Immature natural killer cell (primary cell): ENCODE data around the gene MGRN1. TPM values are rescaled to one million over a fixed set of nuclear protein-coding genes. Genes with fewer than 3 reads are reported as not detected.
A peak's percentile ranks its signal among the peaks of the same experiment; 100 is the strongest.

ENCODE experiments used
- DNase-seq, 3 donors: peaks; one replicate each; pipeline ENCODE4 v3.0.0; 2022; ENCODE audit warnings: mixed read lengths in 1 of 3
- H3K27ac Mint-ChIP-seq, 6 donors: one replicate each; pipeline ENCODE4 v1.8.0; 2020; ENCODE audit warnings: mixed read lengths in 6 of 6, mild to moderate bottlenecking in 5 of 6, inconsistent platforms in 4 of 6, moderate library complexity in 3 of 6
- H3K27me3 Mint-ChIP-seq, 3 donors: one replicate each; pipeline ENCODE4 v1.8.0; 2020 to 2021; ENCODE audit warnings: low read depth in 3 of 3, mild to moderate bottlenecking in 3 of 3, mixed read lengths in 3 of 3, moderate library complexity in 3 of 3, inconsistent platforms in 1 of 3
- H3K36me3 Mint-ChIP-seq, 3 donors: one replicate each; pipeline ENCODE4 v1.8.0; 2020; ENCODE audit warnings: mixed read lengths in 3 of 3, inconsistent platforms in 2 of 3, mild to moderate bottlenecking in 2 of 3
- H3K4me1 Mint-ChIP-seq, 2 donors: one replicate each; pipeline ENCODE4 v1.8.0; 2020; ENCODE audit warnings: inconsistent platforms in 2 of 2, mild to moderate bottlenecking in 2 of 2, mixed read lengths in 2 of 2, moderate library complexity in 1 of 2
- H3K4me3 Mint-ChIP-seq, 5 donors: one replicate each; pipeline ENCODE4 v1.8.0; 2020; ENCODE audit warnings: mild to moderate bottlenecking in 5 of 5, mixed read lengths in 5 of 5, inconsistent platforms in 3 of 5, moderate library complexity in 3 of 5
- H3K9me3 Mint-ChIP-seq, 6 donors: one replicate each; pipeline ENCODE4 v1.8.0; 2020; ENCODE audit warnings: mild to moderate bottlenecking in 6 of 6, mixed read lengths in 6 of 6, inconsistent platforms in 4 of 6, moderate library complexity in 3 of 6
- polyA plus RNA-seq, 3 donors: library from polyadenylated mRNA; unstranded; fragments of 300-500 nt; fragmentation: Illumina TruSeq; gene quantifications; one replicate each; pipeline ENCODE4 v1.2.3, GENCODE V29; 2021

Gene MGRN1
- polyA plus RNA-seq, 3 donors from 2014 or later, result 2.3 to 13.2 (median 3.5) TPM

DNA sequence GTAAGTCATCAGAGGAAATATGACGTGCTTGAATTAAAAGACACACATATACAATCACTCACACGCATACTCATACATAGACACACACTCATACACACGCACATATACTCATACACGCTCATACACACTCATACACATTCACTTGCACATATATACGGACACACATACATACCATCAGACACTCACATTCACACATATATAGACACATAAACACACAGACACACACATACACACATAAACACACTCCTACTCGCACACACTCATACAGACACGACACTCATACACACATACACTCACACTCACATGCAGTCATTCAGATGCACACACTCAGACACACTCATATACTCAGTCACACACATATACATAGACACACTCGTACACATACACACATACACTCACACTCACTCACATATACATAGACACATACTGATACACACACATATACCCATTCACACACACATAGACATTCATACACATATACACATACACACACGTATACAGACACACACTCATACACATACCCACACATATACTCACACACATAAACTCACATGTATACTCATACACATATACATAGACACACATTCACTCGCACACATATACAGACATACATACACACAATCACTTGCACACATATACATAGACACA is 43.8 kb downstream of the MGRN1 start:
- no peaks in the 10 kb centered on the region for H3K9me3 Mint-ChIP-seq
- peaks cover 0 to 11% (median 4%) of the 10 kb centered on the region in 3 donors for H3K36me3 Mint-ChIP-seq
- DNase-seq, result no peak
- no peak overlapping the region for H3K4me3 Mint-ChIP-seq
- no peak overlapping the region for H3K27ac Mint-ChIP-seq
- peaks cover 0 to 6% (median 6%) of the 10 kb centered on the region in 3 donors for H3K27me3 Mint-ChIP-seq
- H3K4me1 Mint-ChIP-seq, result peaks cover 21% of the 10 kb centered on the region in 2 donors

- Mint-ChIP-seq H3K9me3 (no peaks in the 10 kb centered on the region), H3K36me3 (peaks cover 0 to 12% (median 8%) of the 10 kb centered on the region in 3 donors), H3K4me3 (no peak overlapping the region), H3K27me3 (peaks cover 3 to 8% (median 7%) of the 10 kb centered on the region in 3 donors), H3K27ac (peak overlapping the region in 1 of 6 donors; percentile 35), H3K4me1 (peaks cover 20 to 21% of the 10 kb centered on the region in 2 donors)
- no peak for DNase-seq
Observed at GRCh38 chr16:4673387-4674046, 48.9 kb downstream of the MGRN1 start.

DNA sequence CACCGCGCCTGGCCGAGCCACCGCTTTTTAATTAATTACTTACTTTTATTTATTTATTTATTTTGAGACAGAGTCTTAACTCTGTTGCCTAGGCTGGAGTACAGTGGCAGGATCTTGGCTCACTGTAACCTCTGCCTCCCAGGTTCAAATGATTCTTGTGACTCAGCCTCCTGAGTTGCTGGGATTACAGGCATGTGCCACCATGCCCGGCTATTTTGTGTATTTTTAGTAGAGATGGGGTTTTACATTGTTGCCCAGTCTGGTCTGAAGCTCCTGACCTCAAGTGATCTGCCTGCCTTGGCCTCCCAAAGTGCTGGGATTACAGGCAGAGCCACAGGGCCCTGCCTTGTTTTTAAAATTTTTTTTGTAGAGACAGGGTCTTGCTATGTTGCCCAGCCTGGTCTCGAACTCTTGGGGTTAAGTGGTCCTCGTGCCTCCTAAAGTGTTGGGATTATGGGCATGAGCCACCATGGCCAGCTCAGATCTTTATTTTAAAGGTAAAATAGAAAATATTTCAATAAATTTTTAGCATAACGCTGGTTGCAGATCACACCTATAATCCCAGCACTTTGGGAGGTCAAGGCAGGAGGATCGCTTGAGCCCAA is 50.4 kb downstream of the MGRN1 start:
- no peak for DNase-seq
- Mint-ChIP-seq H3K4me1 (peaks cover 20 to 21% of the 10 kb centered on the region in 2 donors), H3K27me3 (peaks cover 3 to 8% (median 7%) of the 10 kb centered on the region in 3 donors), H3K36me3 (peaks cover 0 to 7% (median 4%) of the 10 kb centered on the region in 3 donors), H3K27ac (peak overlapping the region in 5 of 6 donors; percentile 91 to 98 (median 96)), H3K9me3 (no peaks in the 10 kb centered on the region), H3K4me3 (peak overlapping the region in 2 of 5 donors; percentile 24 to 50)

DNA sequence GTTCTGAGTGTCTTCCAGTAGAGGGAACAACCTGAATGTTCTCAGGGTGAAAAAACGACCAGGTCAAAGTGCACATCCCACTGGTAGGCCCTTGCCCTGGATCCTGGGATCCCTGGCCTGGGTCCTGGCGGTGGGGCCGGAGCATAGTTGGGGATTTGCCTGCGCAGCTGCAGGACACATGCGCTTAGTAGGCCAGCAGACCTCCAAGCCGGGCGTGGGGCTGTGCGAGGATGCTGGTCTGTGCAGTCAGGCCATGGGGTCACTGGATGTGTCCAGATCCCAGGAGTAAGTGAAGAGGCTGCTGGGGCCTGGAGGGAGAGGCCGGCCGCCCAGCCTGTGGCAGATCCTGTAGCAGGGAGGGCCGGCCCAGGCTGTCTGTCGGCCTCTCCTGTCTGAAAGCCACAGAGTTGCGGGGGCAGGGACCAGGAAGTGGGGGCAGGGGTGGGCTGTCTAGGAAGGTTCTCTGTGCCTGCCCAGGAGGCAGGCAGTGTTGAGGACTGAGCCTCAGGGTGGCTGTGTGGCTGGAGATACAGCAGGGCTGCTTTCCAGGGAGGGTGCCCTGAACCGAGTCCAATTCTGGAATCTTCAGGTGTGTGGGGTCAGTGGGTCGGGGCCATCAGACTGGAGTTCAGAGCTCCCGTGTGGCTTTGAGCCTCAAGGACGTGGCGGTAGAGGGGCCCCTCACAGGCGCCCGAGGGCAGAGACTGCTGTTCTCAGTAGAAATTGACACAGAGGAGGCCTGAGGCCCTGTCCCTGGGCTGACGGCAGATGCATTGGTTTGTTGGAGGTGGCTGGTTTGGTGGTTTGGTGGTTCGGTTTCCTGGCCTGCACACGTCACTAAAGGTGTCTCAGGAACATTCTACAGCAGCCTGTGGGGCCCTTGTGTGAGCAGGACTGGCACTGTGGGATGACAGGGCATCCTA is 51.5 kb downstream of the MGRN1 start:
- peak overlapping the region; percentile 91 to 98 (median 96) for H3K27ac Mint-ChIP-seq
- peaks cover 20 to 21% of the 10 kb centered on the region in 2 donors for H3K4me1 Mint-ChIP-seq
- H3K27me3 Mint-ChIP-seq, result peaks cover 3 to 9% (median 7%) of the 10 kb centered on the region in 3 donors
- no peaks in the 10 kb centered on the region for H3K9me3 Mint-ChIP-seq
- peak overlapping the region; percentile 62 to 80 (median 75) for H3K4me3 Mint-ChIP-seq
- DNase-seq, result peak; percentile 72 to 74 (median 73)
- H3K36me3 Mint-ChIP-seq, result peaks cover 0 to 7% (median 4%) of the 10 kb centered on the region in 3 donors

DNA sequence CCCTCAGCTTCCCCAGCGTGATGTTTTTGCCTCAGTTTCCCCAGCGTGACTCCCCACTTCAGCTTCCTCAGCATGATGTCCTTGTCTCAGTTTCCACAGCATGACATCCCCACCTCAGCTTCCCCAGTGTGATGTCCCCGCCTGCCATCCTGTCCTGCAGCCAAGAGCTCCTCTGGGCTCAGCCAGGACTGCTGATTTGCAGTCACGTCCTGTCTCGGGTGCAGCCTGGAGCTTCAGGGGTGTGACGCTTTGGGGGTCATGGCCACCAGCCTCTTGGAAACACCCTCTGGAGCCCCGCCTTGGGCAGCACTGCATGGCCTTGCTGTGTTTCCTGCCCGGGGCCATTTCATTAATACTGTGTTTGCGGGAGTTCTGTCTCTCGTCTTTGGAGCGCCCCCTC is 52.2 kb downstream of the MGRN1 start:
- H3K9me3 Mint-ChIP-seq, result no peaks in the 10 kb centered on the region
- H3K27ac Mint-ChIP-seq, result peak overlapping the region; percentile 91 to 98 (median 96)
- peaks cover 3 to 14% (median 7%) of the 10 kb centered on the region in 3 donors for H3K27me3 Mint-ChIP-seq
- H3K4me3 Mint-ChIP-seq, result peak overlapping the region; percentile 62 to 80 (median 75)
- no peak for DNase-seq
- peaks cover 20 to 21% of the 10 kb centered on the region in 2 donors for H3K4me1 Mint-ChIP-seq
- peaks cover 0 to 7% (median 4%) of the 10 kb centered on the region in 3 donors for H3K36me3 Mint-ChIP-seq

- no peak overlapping the region for H3K4me3 Mint-ChIP-seq
- peaks cover 3 to 14% (median 7%) of the 10 kb centered on the region in 3 donors for H3K27me3 Mint-ChIP-seq
- peaks cover 20 to 21% of the 10 kb centered on the region in 2 donors for H3K4me1 Mint-ChIP-seq
Observed at GRCh38 chr16:4677390-4677789, 52.8 kb downstream of the MGRN1 start.

GRCh38 chr16:4677994-4678393 is 53.4 kb downstream of the MGRN1 start:
- no peak overlapping the region for H3K4me3 Mint-ChIP-seq
- H3K4me1 Mint-ChIP-seq, result peaks cover 20 to 21% of the 10 kb centered on the region in 2 donors
- H3K27me3 Mint-ChIP-seq, result peaks cover 3 to 14% (median 7%) of the 10 kb centered on the region in 3 donors
- no peaks in the 10 kb centered on the region for H3K9me3 Mint-ChIP-seq
- H3K36me3 Mint-ChIP-seq, result peaks cover 0 to 7% (median 4%) of the 10 kb centered on the region in 3 donors
- peak overlapping the region; percentile 63 to 94 (median 78) for H3K27ac Mint-ChIP-seq
- DNase-seq, result no peak

More at GRCh38 chr16:4677390-4677789, 52.8 kb downstream of the MGRN1 start:
- no peaks in the 10 kb centered on the region for H3K9me3 Mint-ChIP-seq
- peaks cover 0 to 7% (median 4%) of the 10 kb centered on the region in 3 donors for H3K36me3 Mint-ChIP-seq
- peak overlapping the region in 5 of 6 donors; percentile 64 to 96 (median 91) for H3K27ac Mint-ChIP-seq
- DNase-seq, result no peak

DNA sequence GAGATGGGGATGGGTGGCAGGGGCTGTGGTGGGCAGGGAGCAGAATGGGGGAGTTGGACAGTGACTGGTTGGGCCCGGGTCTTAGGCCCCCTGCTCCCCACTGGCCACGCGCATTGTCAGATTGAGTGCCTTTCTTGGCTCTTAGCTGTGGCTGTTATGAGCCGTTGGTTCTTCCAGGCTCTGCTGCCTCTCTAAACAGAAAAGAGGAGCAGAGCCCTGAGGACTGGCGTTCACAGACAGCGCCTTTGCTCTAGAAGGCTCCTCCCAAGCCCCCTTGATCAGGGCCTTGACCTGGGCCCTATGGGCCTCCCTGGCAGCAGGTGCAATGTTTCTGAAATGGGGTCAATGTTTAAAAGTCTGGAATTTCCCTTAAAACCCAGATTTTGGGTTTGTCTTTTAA is 54.0 kb downstream of the MGRN1 start:
- peaks cover 0 to 5% (median 4%) of the 10 kb centered on the region in 3 donors for H3K36me3 Mint-ChIP-seq
- H3K4me3 Mint-ChIP-seq, result no peak overlapping the region
- H3K27me3 Mint-ChIP-seq, result peaks cover 3 to 14% (median 7%) of the 10 kb centered on the region in 3 donors
- H3K9me3 Mint-ChIP-seq, result no peaks in the 10 kb centered on the region
- H3K27ac Mint-ChIP-seq, result peak overlapping the region; percentile 63 to 94 (median 78)
- no peak for DNase-seq
- H3K4me1 Mint-ChIP-seq, result peaks cover 20 to 21% of the 10 kb centered on the region in 2 donors

- H3K4me1 Mint-ChIP-seq, result peaks cover 20 to 21% of the 10 kb centered on the region in 2 donors
- peaks cover 3 to 14% (median 7%) of the 10 kb centered on the region in 3 donors for H3K27me3 Mint-ChIP-seq
- peaks cover 0 to 4% (median 3%) of the 10 kb centered on the region in 3 donors for H3K36me3 Mint-ChIP-seq
- no peak overlapping the region for H3K4me3 Mint-ChIP-seq
- DNase-seq, result no peak
- H3K9me3 Mint-ChIP-seq, result no peaks in the 10 kb centered on the region
- H3K27ac Mint-ChIP-seq, result peak overlapping the region in 5 of 6 donors; percentile 22 to 94 (median 63)
Observed at GRCh38 chr16:4679156-4679849, 54.7 kb downstream of the MGRN1 start.

DNA sequence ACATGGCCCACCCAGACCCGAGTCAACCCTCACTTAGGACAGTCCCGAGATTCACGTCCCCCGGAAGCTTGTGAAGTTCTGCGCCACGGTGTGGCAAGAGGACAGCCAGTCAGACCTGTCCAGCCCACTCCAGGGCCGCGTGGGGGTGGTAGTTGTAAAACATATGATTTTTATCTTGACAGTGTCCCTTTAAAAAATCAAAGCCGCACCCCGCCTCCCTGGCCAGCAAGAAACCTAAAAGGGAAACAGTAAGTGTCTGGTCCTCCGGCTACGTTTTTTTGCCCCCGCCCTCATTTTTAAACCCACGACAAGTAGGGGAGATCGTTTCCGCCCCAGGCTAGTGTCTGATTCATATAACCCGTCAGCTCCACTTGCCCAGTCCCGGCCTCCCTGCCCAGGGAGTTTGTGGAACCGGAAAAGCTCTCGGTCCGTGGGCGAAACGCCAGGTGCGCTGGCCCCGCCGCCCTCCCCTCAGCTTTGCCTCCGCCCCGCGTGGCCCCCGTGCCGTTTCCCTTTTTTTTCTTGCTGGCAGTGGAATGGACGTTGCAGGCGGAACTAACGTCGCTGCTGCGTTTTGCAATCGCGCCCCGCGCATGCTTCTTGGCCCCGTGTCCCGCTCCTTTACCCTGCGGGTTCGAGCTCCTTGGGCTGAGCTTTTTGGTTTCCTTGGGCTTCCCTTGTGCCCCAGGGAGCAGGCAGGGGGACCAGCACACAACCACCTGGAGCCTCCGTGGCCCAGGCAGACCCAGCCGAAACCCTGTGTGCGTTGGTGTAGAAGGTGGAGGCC is 55.4 kb downstream of the MGRN1 start:
- Mint-ChIP-seq H3K36me3 (peaks cover 0 to 6% (median 6%) of the 10 kb centered on the region in 3 donors), H3K4me1 (peaks cover 20 to 21% of the 10 kb centered on the region in 2 donors), H3K4me3 (peak overlapping the region in 3 of 5 donors; percentile 18 to 46 (median 35)), H3K27me3 (peaks cover 3 to 14% (median 7%) of the 10 kb centered on the region in 3 donors), H3K9me3 (no peaks in the 10 kb centered on the region), H3K27ac (peak overlapping the region in 1 of 6 donors; percentile 55)
- DNase-seq, result no peak

GRCh38 chr16:4680673-4681470 is 56.2 kb downstream of the MGRN1 start:
- Mint-ChIP-seq H3K27ac (no peak overlapping the region), H3K27me3 (peaks cover 3 to 14% (median 7%) of the 10 kb centered on the region in 3 donors), H3K9me3 (no peaks in the 10 kb centered on the region), H3K4me3 (no peak overlapping the region), H3K36me3 (peaks cover 0 to 8% (median 8%) of the 10 kb centered on the region in 3 donors), H3K4me1 (peaks cover 13% of the 10 kb centered on the region in 2 donors)
- no peak for DNase-seq
